Measurements from ENCODE around the gene CTNNA1.
"Not testable (repeated sequence)": the region's sequence is repeated elsewhere in the genome, so short reads cannot be mapped to it uniquely, and the experiment has no call there.

Gene CTNNA1

DNA sequence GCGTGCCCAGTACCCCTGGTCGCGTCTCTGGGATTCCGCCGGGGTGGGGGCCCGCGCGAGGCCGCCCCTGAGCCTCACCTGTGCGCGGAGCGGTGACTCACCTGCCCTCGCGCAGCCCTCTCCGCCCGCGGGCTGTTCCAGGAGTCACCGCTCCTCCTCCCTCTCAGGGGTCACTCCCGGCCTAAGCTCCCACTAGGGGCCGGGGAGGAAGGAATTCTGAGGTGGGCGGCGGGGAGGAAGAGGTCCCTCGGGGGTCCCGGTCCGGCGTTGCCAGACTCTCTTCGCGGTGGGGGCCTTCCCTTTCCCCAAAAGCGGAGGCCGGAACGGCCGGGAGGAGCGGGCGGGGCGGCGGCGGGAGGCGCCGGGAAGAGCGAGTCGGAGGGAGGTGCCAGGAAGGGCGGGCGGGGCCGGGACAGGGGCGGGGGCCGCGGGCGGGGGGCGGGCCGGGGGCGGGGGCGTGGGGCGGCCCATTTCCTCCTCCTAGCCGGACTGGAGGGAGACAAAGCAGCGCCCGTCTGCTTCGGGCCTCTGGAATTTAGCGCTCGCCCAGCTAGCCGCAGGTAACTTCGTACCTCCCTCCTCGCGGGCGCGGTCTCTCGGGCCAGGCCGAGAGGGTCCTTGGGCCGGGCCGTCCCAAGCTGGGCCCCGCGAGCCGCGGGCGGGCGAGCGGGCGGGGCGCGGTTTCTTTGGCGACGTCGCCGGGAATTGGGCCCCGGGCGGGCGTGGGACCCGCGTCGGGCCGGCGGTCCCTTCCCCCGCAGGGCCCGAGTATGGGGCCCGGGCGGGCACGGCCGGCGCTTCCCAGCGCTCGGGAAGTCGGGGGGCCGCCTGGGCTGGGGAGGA, at the start of gene CTNNA1:
Gene CTNNA1 (plus strand): TSS at position 475 of the 843 bp plus-strand sequence. CDS start 28,500 bp downstream, outside the sequence.
- DNase-seq = peak; percentile 48

GRCh38 chr5:138703777-138704176, 49.4 kb upstream of the CTNNA1 start:
- not testable (repeated sequence) for DNase-seq

GRCh38 chr5:138705007-138705406, 48.2 kb upstream of the CTNNA1 start:
- DNase-seq = no peak

DNA sequence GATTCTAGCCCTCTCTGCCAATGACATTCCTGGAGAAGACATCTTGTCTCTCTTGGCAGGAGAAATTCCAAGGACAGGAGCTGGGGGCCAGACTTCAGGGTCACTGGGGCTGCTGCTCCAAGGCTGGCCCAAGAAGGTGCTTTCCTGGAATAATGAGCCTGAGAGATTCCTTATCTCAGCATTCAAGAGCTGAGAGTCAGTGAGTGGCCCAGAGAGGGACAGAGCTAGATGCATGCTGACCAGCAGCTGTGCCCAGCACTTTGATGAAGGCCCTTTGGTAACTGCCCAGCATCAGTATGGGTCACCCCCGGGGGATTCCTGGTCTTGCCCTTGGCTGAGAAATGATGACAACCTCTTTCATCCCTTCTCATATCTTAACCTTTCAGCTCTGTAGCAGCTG, 47.7 kb upstream of the CTNNA1 start:
- no peak for DNase-seq

- no peak for DNase-seq
These were observed 46.4 kb upstream of the CTNNA1 start for GRCh38 chr5:138706655-138707480.

GRCh38 chr5:138708791-138709190, 44.4 kb upstream of the CTNNA1 start:
- DNase-seq = no peak

DNA sequence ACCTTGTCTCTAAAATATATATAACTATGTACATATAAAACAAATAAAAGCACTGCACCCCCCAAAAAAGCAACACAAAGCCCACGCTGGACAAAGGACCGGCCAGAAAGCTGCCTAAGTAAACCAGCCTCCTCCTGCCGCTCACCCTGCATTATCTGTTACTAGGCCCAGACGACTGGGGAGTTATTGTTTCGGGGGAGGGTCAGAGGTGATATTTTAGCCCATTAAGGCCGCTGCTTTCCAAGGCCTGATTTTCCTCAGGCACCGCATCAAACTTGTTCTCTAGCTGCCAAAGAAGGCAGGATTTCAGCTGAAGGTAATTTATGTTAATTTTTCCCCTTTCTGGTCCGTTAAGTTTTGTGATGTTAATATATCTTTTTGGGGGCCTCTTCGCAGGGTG, 44.0 kb upstream of the CTNNA1 start:
- no peak for DNase-seq

- DNase-seq = no peak
These were observed 42.1 kb upstream of the CTNNA1 start for GRCh38 chr5:138711087-138711486.

DNA sequence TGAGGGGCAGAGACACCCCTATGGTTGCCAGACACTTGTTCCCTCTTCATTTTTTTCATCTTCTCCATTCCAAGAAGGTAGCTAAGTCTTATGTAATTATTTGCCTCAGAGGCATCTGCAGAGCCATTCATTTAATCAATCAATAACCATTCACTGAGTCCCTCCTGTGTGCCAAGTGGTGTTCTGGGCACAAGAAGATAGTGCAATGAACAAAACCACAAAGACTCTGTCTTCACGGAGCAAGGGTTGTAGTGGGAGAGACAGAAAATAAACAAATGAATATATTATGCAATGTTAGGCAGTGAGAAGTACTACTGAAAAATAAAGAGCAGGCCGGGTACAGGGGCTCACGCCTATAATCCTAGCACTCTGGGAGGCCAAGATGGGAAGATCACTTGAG, 41.4 kb upstream of the CTNNA1 start:
- no peak for DNase-seq

DNA sequence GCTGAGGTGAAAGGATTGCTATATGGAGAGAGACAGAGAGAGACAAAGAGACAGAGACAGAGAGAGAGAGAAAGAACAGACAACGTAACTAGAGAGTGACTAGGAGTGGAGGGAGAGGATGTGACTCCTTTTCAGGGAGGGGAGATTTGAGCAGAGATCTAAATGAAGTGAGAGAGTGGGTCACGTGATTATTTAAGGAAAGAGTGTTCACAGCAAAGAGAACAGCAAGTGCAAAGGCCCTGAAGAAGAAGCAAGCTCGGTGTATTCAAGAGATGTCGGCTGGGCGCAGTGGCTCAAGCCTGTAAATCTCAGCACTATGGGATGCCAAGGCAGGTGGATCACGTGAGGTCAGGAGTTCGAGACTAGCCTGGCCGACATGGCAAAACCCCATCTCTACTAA, 40.9 kb upstream of the CTNNA1 start:
- DNase-seq = no peak

DNA sequence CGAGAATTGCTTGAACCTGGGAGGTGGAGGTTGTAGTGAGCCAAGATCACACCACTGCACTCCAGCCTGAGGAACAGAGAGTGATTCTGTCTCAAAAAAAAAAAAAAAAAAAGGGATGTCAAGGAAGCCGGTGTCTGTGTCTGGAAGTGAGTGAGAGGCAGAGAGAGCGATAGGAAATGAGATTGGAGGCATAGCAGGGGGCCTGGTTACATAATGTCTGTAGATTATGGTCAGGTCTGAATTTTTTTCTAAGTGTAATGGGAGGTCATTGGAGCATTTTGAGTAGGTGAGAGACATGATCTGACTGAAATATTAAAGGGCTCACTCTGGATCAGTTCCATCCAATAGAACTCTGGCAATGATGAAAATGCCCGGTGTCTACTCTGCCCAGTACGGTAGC, 40.4 kb upstream of the CTNNA1 start:
- no peak for DNase-seq

DNA sequence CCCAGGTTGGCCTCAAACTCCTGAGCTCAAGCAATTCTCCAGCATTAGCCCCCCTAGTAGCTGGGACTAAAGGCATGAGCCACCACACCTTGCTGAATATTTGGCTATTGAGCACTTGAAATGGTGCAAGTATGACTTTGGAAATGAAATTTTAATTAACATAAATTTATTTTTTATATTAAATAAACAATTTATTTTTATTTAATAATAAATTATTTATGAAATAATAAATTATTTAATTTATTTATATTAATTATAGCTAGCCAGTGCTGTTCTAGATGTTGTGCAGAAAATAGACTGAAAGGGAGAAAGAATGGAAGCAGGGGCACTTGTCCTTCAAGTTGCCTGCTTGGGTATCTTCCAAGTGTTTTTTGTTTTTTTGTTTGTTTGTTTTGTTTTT, 40.0 kb upstream of the CTNNA1 start:
- DNase-seq = no peak

GRCh38 chr5:138714694-138715093, 38.5 kb upstream of the CTNNA1 start:
- no peak for DNase-seq

DNA sequence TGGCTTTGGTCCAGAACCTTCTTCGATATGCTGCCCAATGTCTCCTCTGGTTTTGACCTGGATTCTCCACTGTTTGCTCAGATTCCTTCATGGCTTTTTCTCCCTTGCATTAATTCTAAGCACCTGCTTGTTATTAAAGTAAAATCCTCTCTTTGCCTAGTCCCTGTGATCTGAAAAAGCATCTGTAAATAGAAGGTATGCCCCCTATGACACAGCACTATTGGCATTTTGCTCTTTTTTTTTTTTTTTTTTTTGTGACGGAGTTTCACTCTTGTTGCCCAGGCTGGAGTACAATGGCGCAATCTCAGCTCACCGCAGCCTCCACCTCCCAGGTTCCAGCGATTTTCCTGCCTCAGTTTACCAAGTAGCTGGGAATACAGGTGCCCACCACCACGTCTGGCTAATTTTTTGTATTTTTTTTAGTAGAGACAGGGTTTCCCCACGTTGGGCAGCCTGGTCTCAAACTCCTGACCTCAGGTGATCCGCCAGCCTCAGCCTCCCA, 37.2 kb upstream of the CTNNA1 start:
- not testable (repeated sequence) for DNase-seq

DNA sequence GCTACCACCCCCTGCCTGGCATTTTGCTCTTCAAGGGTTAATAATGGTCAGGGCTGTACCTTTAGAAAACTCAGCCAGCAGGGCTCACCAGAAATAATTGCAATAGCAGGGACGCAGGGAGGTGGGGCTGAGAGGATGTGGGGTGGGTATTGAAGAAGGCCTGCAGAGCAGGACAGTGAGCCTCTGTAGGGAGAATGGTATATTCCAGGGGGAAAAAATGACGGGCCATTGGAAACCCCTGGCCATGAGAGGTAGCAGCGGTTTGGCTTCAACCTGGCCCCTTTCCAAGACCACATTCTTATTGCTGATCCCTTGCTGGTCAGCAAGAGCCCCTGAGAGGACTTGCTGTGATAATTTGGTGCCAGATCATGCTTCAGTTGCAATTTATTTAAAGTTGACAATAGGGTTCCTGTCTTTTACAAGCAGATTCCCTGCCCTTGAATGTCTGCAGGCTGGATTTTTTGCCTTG, 36.7 kb upstream of the CTNNA1 start:
- no peak for DNase-seq

- no peak for DNase-seq
These were observed 35.8 kb upstream of the CTNNA1 start for GRCh38 chr5:138717399-138717798.

- DNase-seq = no peak
These were observed 33.4 kb upstream of the CTNNA1 start for GRCh38 chr5:138719811-138720210.

GRCh38 chr5:138720840-138721239, 32.4 kb upstream of the CTNNA1 start:
- DNase-seq = no peak

DNA sequence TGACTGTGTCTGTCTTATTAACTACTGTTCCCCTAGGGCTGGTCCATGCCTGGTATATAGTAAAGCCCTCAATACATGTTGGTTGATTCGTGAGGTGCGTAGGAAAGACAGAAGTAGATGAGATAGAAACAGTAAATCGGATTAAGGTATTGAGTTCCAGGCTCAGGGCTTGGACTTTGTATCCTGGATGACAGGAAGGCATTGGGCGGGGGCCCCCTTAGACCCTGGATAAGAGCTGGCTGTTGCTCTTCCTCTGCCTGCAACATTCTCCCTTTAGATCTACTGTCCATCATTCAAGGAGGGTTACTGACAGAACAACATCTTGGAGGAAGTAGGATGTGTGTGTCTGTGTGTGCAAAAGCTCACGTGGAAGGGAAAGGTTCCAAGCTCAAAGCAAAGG, 31.2 kb upstream of the CTNNA1 start:
- no peak for DNase-seq

- no peak for DNase-seq
These were observed 30.6 kb upstream of the CTNNA1 start for GRCh38 chr5:138722544-138723177.

GRCh38 chr5:138724470-138725146, 28.6 kb upstream of the CTNNA1 start:
- DNase-seq = no peak

- no peak for DNase-seq
These were observed 27.9 kb upstream of the CTNNA1 start for GRCh38 chr5:138725153-138725817.

Data from activated naive CD4-positive, alpha-beta T cell treated with anti-CD3 and anti-CD28 coated beads, Interleukin-2, amount 50 U/mL, for 16 hours (primary cell).